HG03060 (cell line): ENCODE results near the gene ADK.
A peak's percentile ranks its signal among the peaks of the same experiment; 100 is the strongest.
"Not testable (repeated sequence)": the region's sequence is repeated elsewhere in the genome, so short reads cannot be mapped to it uniquely, and the experiment has no call there.

Experiments used
- ATAC-seq: cut with Tn5 transposase; IDR thresholded peaks from one replicate; pipeline ENCODE4 v1.9.1; 2021; ENCODE audit warnings: low read depth, moderate number of reproducible peaks; ENCODE audit not compliant: unreplicated experiment

ADK gene

GRCh38 chr10:74150990-74151878, at the start of gene ADK:
ADK (plus strand) TSS chr10:74151221; CDS start chr10:74151279, 58 bp downstream.
- ATAC-seq = peak; percentile 62

GRCh38 chr10:74103560-74104258, 47.3 kb upstream of the ADK start:
- no peak for ATAC-seq

GRCh38 chr10:74104480-74104879, 46.5 kb upstream of the ADK start:
- ATAC-seq = no peak

GRCh38 chr10:74104996-74105395, 46.0 kb upstream of the ADK start:
- no peak for ATAC-seq

- ATAC-seq = no peak
Observed at GRCh38 chr10:74107391-74107790, 43.6 kb upstream of the ADK start.

GRCh38 chr10:74109452-74109851, 41.6 kb upstream of the ADK start:
- ATAC-seq = no peak

- ATAC-seq = no peak
Observed at GRCh38 chr10:74110120-74110519, 40.9 kb upstream of the ADK start.

GRCh38 chr10:74111799-74112198, 39.2 kb upstream of the ADK start:
- no peak for ATAC-seq

GRCh38 chr10:74113546-74113945, 37.5 kb upstream of the ADK start:
- ATAC-seq = no peak

GRCh38 chr10:74114041-74114448, 37.0 kb upstream of the ADK start:
- no peak for ATAC-seq

- no peak for ATAC-seq
Observed at GRCh38 chr10:74117738-74118137, 33.3 kb upstream of the ADK start.

GRCh38 chr10:74118804-74119203, 32.2 kb upstream of the ADK start:
- ATAC-seq = no peak

- ATAC-seq = no peak
Observed at GRCh38 chr10:74120911-74121310, 30.1 kb upstream of the ADK start.

- ATAC-seq = no peak
Observed at GRCh38 chr10:74121368-74121767, 29.7 kb upstream of the ADK start.

GRCh38 chr10:74122060-74122459, 29.0 kb upstream of the ADK start:
- ATAC-seq = no peak

GRCh38 chr10:74123081-74123480, 27.9 kb upstream of the ADK start:
- ATAC-seq = no peak

- no peak for ATAC-seq
Observed at GRCh38 chr10:74133923-74134820, 16.8 kb upstream of the ADK start.

- no peak for ATAC-seq
Observed at GRCh38 chr10:74135452-74135851, 15.6 kb upstream of the ADK start.

GRCh38 chr10:74137992-74138391, 13.0 kb upstream of the ADK start:
- ATAC-seq = no peak

GRCh38 chr10:74138596-74138995, 12.4 kb upstream of the ADK start:
- ATAC-seq = not testable (repeated sequence)

- ATAC-seq = no peak
Observed at GRCh38 chr10:74139981-74140380, 11.0 kb upstream of the ADK start.
